ENCODE data around the gene CFI. TPM values are rescaled to one million over a fixed set of nuclear protein-coding genes. Genes with fewer than 3 reads are reported as not detected.

CFI gene
- total and polyA plus RNA-seq, 2 of the 8 experiments (the other 6 are each of a cell fraction or from before 2014, with no cell fraction given): not detected

- TF ChIP-seq CHD7 (IDR thresholded peaks at IDR 0.05; ENCODE audit: insufficient replicate concordance, low read length) (no peak), FOSL1 (IDR thresholded peaks at IDR 0.05; ENCODE audit: insufficient read depth, low read depth, low read length) (no peak), ATF2 (IDR thresholded peaks at IDR 0.05; ENCODE audit: low read length) (no peak), RFX5 (IDR thresholded peaks at IDR 0.05; ENCODE audit: borderline replicate concordance, low read depth, low read length) (no peak), SUZ12 (IDR thresholded peaks at IDR 0.05; ENCODE audit: low read length) (0 out of 2 replicates have a peak, but pooled peaks have one; percentile 25), HDAC6 (IDR thresholded peaks at IDR 0.05; ENCODE audit: low read depth, low read length) (no peak), TAF7 (optimal IDR thresholded peaks at IDR 0.05; ENCODE audit: borderline replicate concordance, low read depth, low read length) (peak; percentile 29), POLR2AphosphoS5 (IDR thresholded peaks at IDR 0.05; ENCODE audit: low read depth, low read length) (peak; percentile 88)
Measured at GRCh38 chr4:109702950-109703663, 98.7 kb downstream of the CFI start, which contains the start of gene CASP6 (continued).

Data from H1 (cell line).